Lower leg skin (tissue), 3 donors: ENCODE measurements around the gene JPH2.

Experiments
- CTCF ChIP-seq, 3 donors: fragments of 450-650 bp; IDR thresholded peaks; one replicate each; pipeline ENCODE4 v1.5.1; 2016; ENCODE audit warnings: antibody characterized with exemption in 3 of 3, mild to moderate bottlenecking in 3 of 3, moderate library complexity in 2 of 3
- POLR2A ChIP-seq, 2 donors: fragments of 450-650 bp; IDR thresholded peaks; one replicate each; pipeline ENCODE4 v1.6.1; 2016 to 2017; ENCODE audit warnings: antibody characterized with exemption in 2 of 2, mild to moderate bottlenecking in 1 of 2, moderate library complexity in 1 of 2

GRCh38 chr20:44115181-44115580 lies 71.8 kb downstream of the JPH2 start:
- no peak for TF ChIP-seq CTCF (IDR thresholded peaks at IDR 0.05)
- no peak for TF ChIP-seq POLR2A (IDR thresholded peaks at IDR 0.05)
